K562 (cell line): ENCODE data around the gene ACTL8.

Experiments
- CTCF ChIP-seq, 3 experiments: IDR thresholded peaks in 2 of 3; conservative IDR thresholded peaks in 1 of 3; 2 replicates each; pipeline ENCODE4 v1.5.1; 2011 to 2012; ENCODE audit warnings: low read length in 3 of 3, mild to moderate bottlenecking in 3 of 3, control low read depth in 2 of 3, improper control_type of control experiment in 1 of 3, inconsistent platforms in 1 of 3, low read depth in 1 of 3, mixed read lengths in 1 of 3, moderate library complexity in 1 of 3; ENCODE audit not compliant: insufficient read depth in 2 of 3
- ELF1 ChIP-seq: fragments of 200-800 bp; sonication (Bioruptor generic); IDR thresholded peaks from 2 replicates; pipeline ENCODE4 v1.6.1; 2016; ENCODE audit warnings: missing genetic modification characterization, missing compliant biosample characterization
- ELK1 ChIP-seq: sonication (generic); formaldehyde crosslinking; IDR thresholded peaks from 2 replicates; pipeline ENCODE4 v1.8.1; 2022; ENCODE audit warnings: missing genetic modification reagents
- FOS ChIP-seq: IDR thresholded peaks from 3 replicates; pipeline ENCODE4 v1.6.1; 2011; ENCODE audit not compliant: insufficient read length; ENCODE audit errors: extremely low read depth
- MAX ChIP-seq: sonication (generic); formaldehyde crosslinking; IDR thresholded peaks from 2 replicates; pipeline ENCODE4 v1.9.0; 2022; ENCODE audit warnings: mild to moderate bottlenecking, missing genetic modification reagents
- POLR2A ChIP-seq: fragments of 450-650 bp; conservative IDR thresholded peaks from 2 replicates; pipeline ENCODE4 v1.6.1; 2016
- ZNF445 ChIP-seq: fragments of 250-450 bp; sonication (Bioruptor Pico); IDR thresholded peaks from 2 replicates; pipeline ENCODE4 v1.4.0; 2020; ENCODE audit warnings: low read depth, mild to moderate bottlenecking, moderate library complexity
- ZNF592 ChIP-seq: fragments of 450-650 bp; IDR thresholded peaks from 2 replicates; pipeline ENCODE4 v1.6.1; 2017; ENCODE audit warnings: antibody characterized with exemption, mild to moderate bottlenecking

GRCh38 chr1:17847111-17847510, 92.0 kb downstream of the ACTL8 start:
- TF ChIP-seq ZNF445 (CRISPR knock-in tag), result no peak
- TF ChIP-seq MAX (CRISPR knock-in tag), result no peak
- TF ChIP-seq ZNF592, result no peak
- no peak for TF ChIP-seq FOS
- TF ChIP-seq ELF1 (tag), result no peak
- TF ChIP-seq CTCF (IDR thresholded peaks at IDR 0.05 in 2 of 3, conservative IDR thresholded peaks at IDR 0.05 in 1 of 3; ENCODE audit: insufficient read depth in 2 of 3, low read depth in 1 of 3, low read length in 3 of 3), result no peak
- no peak for TF ChIP-seq ELK1 (CRISPR knock-in tag)
- no peak for TF ChIP-seq POLR2A
